Smooth muscle cell (in vitro differentiated cells): ENCODE measurements around the gene PARP2. TPM values are rescaled to one million over a fixed set of nuclear protein-coding genes. Genes with fewer than 3 reads are reported as not detected.

Experiments used
- DNase-seq: peaks from one replicate; lab custom pipeline; 2025; ENCODE audit not compliant: unreplicated experiment; lab: John Stamatoyannopoulos, UW
- H2AFZ ChIP-seq: fragments of 200-600 bp; sonication (generic); 2 replicates; pipeline ENCODE4 v1.6.0; 2016; ENCODE audit warnings: antibody characterized with exemption, low read depth, mild to moderate bottlenecking
- H3F3A ChIP-seq: fragments of 200-600 bp; sonication (generic); 2 replicates; pipeline ENCODE4 v1.6.0; 2017; ENCODE audit warnings: antibody characterized with exemption, low read depth
- H3K27ac ChIP-seq: fragments of 200-600 bp; sonication (generic); 2 replicates; pipeline ENCODE4 v1.5.1; 2016; ENCODE audit warnings: low read depth, mild to moderate bottlenecking
- H3K27me3 ChIP-seq: fragments of 200-600 bp; sonication (generic); 2 replicates; pipeline ENCODE4 v1.6.1; 2016; ENCODE audit warnings: low read depth, mild to moderate bottlenecking
- H3K36me3 ChIP-seq: fragments of 200-600 bp; sonication (generic); 2 replicates; pipeline ENCODE4 v1.5.1; 2016; ENCODE audit warnings: low read depth
- H3K4me1 ChIP-seq: fragments of 200-600 bp; sonication (generic); 2 replicates; pipeline ENCODE4 v1.5.1; 2016; ENCODE audit warnings: low read depth
- H3K4me2 ChIP-seq: fragments of 200-600 bp; sonication (generic); 2 replicates; pipeline ENCODE4 v1.6.0; 2016; ENCODE audit warnings: mild to moderate bottlenecking
- H3K4me3 ChIP-seq: fragments of 200-600 bp; sonication (generic); 2 replicates; pipeline ENCODE4 v1.5.1; 2016; ENCODE audit warnings: mild to moderate bottlenecking
- H3K79me2 ChIP-seq: fragments of 200-600 bp; sonication (generic); 2 replicates; pipeline ENCODE4 v1.6.0; 2016; ENCODE audit warnings: low read depth, mild to moderate bottlenecking
- H3K9ac ChIP-seq: fragments of 200-600 bp; sonication (generic); 2 replicates; pipeline ENCODE4 v1.6.0; 2016; ENCODE audit warnings: low read depth
- H3K9me3 ChIP-seq: fragments of 200-600 bp; sonication (generic); replicated peaks from 2 replicates; pipeline ENCODE4 v1.5.1; 2016; ENCODE audit warnings: low read depth
- H4K20me1 ChIP-seq: fragments of 200-600 bp; sonication (generic); 2 replicates; pipeline ENCODE4 v1.6.0; 2016; ENCODE audit warnings: low read depth
- CTCF ChIP-seq: fragments of 200-600 bp; sonication (generic); IDR thresholded peaks from 2 replicates; pipeline ENCODE4 v1.5.1; 2017; ENCODE audit warnings: borderline replicate concordance, mild to moderate bottlenecking, antibody characterized with exemption; ENCODE audit not compliant: insufficient read depth, poor library complexity, severe bottlenecking
- WGBS: methylation state at CpG from one replicate; pipeline ENCODE4 v1.1.7; 2016; ENCODE audit warnings: low lambda C conversion rate; 5-methylcytosine and 5-hydroxymethylcytosine counted together
- polyA plus RNA-seq: library from polyadenylated mRNA; unstranded; fragments of >200 nt; fragmentation: Nextera tagmentation; extraction: Ambion mirVana; gene quantifications from 2 replicates; pipeline ENCODE4 v1.2.1, GENCODE V29; 2016
- total RNA-seq: library from RNA; depleted of rRNA; stranded (reverse); fragments of >200 nt; gene quantifications from 2 replicates; pipeline ENCODE4 v1.2.3, GENCODE V29; 2014

Gene PARP2
- total and polyA plus RNA-seq, 2 experiments from 2014 or later, result 29.2 to 38.7 TPM

DNA sequence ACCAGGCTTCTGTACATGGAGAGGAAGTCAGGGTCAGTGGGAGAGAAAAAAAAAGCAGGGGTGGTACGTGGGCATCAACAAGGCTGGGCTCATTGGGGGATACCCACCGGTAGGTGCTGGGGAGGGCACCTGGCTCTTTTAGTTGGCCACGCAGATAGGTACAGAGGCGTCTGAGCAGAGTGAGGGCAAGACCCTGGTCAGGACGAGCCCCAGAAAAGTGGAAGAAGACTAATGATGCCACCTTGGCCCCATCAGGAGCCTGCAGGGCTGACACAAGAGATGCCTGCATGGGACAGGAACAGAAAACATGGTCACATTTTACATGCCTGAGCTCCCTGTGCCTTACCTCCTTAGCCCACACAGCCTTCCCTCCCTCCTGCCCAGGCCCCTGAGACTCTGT is 40.2 kb downstream of the PARP2 start:
- 91% methylated on average over 5 of the region's 5 CpGs for WGBS
- Histone ChIP-seq H3K4me1 (no peaks in the 10 kb centered on the region), H3K79me2 (no peaks in the 10 kb centered on the region), H3K4me3 (no peak overlapping the region), H4K20me1 (no peaks in the 10 kb centered on the region), H3K27ac (no peak overlapping the region), H3K9me3 (no peaks in the 10 kb centered on the region), H3K4me2 (no peak overlapping the region), H3K27me3 (no peaks in the 10 kb centered on the region), H3K9ac (no peak overlapping the region), H2AFZ (no peak overlapping the region), H3K36me3 (peaks cover 10% of the 10 kb centered on the region), H3F3A (no peaks in the 10 kb centered on the region)
- no peak for TF ChIP-seq CTCF
- DNase-seq, result no peak

DNA sequence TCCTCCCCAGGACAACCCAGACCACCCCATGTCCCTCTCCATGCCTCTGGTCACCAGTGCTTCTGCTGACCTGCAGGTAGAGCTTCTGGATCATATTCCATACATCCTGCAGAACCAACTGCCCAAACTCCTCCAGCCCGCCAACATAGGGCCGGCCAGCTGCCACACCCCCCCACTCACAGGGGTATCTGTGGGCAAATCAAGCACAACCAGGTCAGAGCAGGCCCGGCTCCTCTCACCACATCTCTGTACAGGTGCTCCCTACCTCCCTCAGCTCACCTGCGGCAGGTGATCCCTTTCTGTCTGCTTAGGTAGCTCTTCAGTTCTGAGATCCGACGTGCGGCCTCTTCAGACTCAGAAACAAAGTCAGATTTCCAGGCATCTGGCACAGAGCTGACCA is 40.9 kb downstream of the PARP2 start:
- Histone ChIP-seq H3K4me3 (no peak overlapping the region), H3F3A (no peaks in the 10 kb centered on the region), H3K27ac (no peak overlapping the region), H3K27me3 (no peaks in the 10 kb centered on the region), H3K4me1 (no peaks in the 10 kb centered on the region), H3K9me3 (no peaks in the 10 kb centered on the region), H3K9ac (no peak overlapping the region), H3K36me3 (peaks cover 10% of the 10 kb centered on the region), H3K4me2 (no peak overlapping the region), H2AFZ (no peak overlapping the region), H3K79me2 (no peaks in the 10 kb centered on the region), H4K20me1 (no peaks in the 10 kb centered on the region)
- 99% methylated on average over 7 of the region's 7 CpGs for WGBS
- no peak for DNase-seq
- no peak for TF ChIP-seq CTCF

DNA sequence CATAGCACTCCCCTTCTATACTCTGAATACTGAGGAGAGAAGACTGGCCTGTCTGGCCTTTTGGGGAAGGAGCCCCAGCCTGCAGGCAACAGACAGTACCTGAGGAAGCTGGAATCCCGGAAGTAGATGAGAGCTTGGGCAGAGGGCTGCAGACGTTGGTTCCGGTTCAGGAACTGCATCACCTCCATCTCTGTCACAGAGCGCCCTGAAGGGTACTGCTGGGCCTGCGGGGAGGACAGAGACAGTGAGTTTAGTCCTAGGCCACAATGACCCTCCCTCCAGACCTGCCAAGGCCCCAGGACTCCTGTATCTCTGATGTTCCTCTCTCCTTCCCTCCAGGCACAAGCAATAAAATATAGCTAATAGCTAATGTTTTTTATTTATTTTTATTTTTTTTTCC is 41.5 kb downstream of the PARP2 start:
- H4K20me1 ChIP-seq, result no peaks in the 10 kb centered on the region
- H3K27me3 ChIP-seq, result no peaks in the 10 kb centered on the region
- no peaks in the 10 kb centered on the region for H3K9me3 ChIP-seq
- peaks cover 5% of the 10 kb centered on the region for H3K36me3 ChIP-seq
- H3K27ac ChIP-seq, result no peak overlapping the region
- H3K79me2 ChIP-seq, result no peaks in the 10 kb centered on the region
- no peak for DNase-seq
- TF ChIP-seq CTCF, result no peak
- H3K4me1 ChIP-seq, result no peaks in the 10 kb centered on the region
- H3K4me3 ChIP-seq, result no peak overlapping the region
- no peaks in the 10 kb centered on the region for H3F3A ChIP-seq
- WGBS, result 99% methylated on average over 5 of the region's 5 CpGs
- no peak overlapping the region for H3K9ac ChIP-seq
- no peak overlapping the region for H3K4me2 ChIP-seq
- H2AFZ ChIP-seq, result no peak overlapping the region

DNA sequence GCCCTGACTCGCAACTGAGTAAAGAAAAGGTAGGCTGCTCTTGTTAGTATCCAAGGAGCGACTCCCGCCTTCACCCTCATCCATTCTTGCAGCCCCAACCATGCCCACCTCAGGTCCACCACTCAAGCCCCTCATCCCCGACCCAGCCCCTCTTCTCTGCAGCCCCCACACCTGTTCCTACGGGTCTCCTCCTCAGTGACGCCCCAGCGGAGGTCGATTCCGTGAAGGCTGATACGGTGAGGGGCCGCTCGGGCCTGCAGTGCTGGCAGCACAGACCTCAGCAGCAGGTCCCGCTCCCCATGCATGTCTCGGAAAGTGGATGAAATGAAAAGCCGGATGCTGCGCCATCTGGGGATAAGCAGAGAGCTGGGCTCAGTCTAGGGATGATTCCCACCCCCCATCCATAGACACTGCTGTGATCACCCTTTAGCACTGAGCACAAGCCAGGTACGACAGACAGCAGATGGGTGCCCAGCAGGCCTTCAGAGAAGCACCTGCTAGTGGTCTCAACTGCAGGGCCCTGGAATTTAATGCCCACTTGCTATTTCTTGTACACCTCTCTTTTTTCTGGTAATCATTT is 42.9 kb downstream of the PARP2 start:
- Histone ChIP-seq H4K20me1 (no peaks in the 10 kb centered on the region), H3F3A (no peaks in the 10 kb centered on the region), H3K9ac (no peak overlapping the region), H3K4me2 (no peak overlapping the region), H2AFZ (no peak overlapping the region), H3K4me1 (no peaks in the 10 kb centered on the region), H3K9me3 (no peaks in the 10 kb centered on the region), H3K27me3 (no peaks in the 10 kb centered on the region), H3K79me2 (no peaks in the 10 kb centered on the region), H3K27ac (no peak overlapping the region), H3K36me3 (peaks cover 5% of the 10 kb centered on the region), H3K4me3 (no peak overlapping the region)
- DNase-seq, result no peak
- no peak for TF ChIP-seq CTCF
- WGBS, result 96% methylated on average over 16 of the region's 17 CpGs
